GM18907 (cell line): ENCODE measurements around the gene OTULIN.

ENCODE experiments used
- ATAC-seq: cut with Tn5 transposase; IDR thresholded peaks from one replicate; pipeline ENCODE4 v1.9.1; 2021; ENCODE audit warnings: mild to moderate bottlenecking, moderate library complexity; ENCODE audit not compliant: unreplicated experiment

OTULIN gene

GRCh38 chr5:14716755-14717752 lies 52.5 kb downstream of the OTULIN start:
- ATAC-seq, result no peak

- no peak for ATAC-seq
Observed at GRCh38 chr5:14718778-14719177, 54.3 kb downstream of the OTULIN start.

GRCh38 chr5:14720236-14720923 lies 55.9 kb downstream of the OTULIN start:
- no peak for ATAC-seq

GRCh38 chr5:14721990-14722656 lies 57.6 kb downstream of the OTULIN start:
- ATAC-seq, result no peak

- no peak for ATAC-seq
Observed at GRCh38 chr5:14722923-14723322, 58.4 kb downstream of the OTULIN start.

- peak; percentile 38 for ATAC-seq
Observed at GRCh38 chr5:14723701-14724132, 59.2 kb downstream of the OTULIN start.

- no peak for ATAC-seq
Observed at GRCh38 chr5:14724633-14725032, 60.1 kb downstream of the OTULIN start.

- no peak for ATAC-seq
Observed at GRCh38 chr5:14726066-14726838, 61.7 kb downstream of the OTULIN start.

- ATAC-seq, result peak; percentile 58
Observed at GRCh38 chr5:14727428-14727865, 62.9 kb downstream of the OTULIN start.

- ATAC-seq, result no peak
Observed at GRCh38 chr5:14727928-14728458, 63.5 kb downstream of the OTULIN start.

- ATAC-seq, result no peak
Observed at GRCh38 chr5:14728459-14728938, 64.0 kb downstream of the OTULIN start.

- ATAC-seq, result no peak
Observed at GRCh38 chr5:14729448-14730385, 65.2 kb downstream of the OTULIN start.

GRCh38 chr5:14730466-14730865 lies 65.9 kb downstream of the OTULIN start:
- ATAC-seq, result no peak

- ATAC-seq, result no peak
Observed at GRCh38 chr5:14730881-14731280, 66.4 kb downstream of the OTULIN start.

- ATAC-seq, result no peak
Observed at GRCh38 chr5:14732991-14733390, 68.5 kb downstream of the OTULIN start.

- ATAC-seq, result no peak
Observed at GRCh38 chr5:14733661-14734060, 69.1 kb downstream of the OTULIN start.

- ATAC-seq, result no peak
Observed at GRCh38 chr5:14734396-14734795, 69.9 kb downstream of the OTULIN start.

GRCh38 chr5:14735944-14736343 lies 71.4 kb downstream of the OTULIN start:
- no peak for ATAC-seq

GRCh38 chr5:14737291-14737690 lies 72.8 kb downstream of the OTULIN start:
- ATAC-seq, result no peak
